Adrenal gland (tissue), 5 donors: ENCODE results near the gene HNRNPM.

ENCODE experiments used
- CTCF ChIP-seq, 6 experiments: fragments of 450-650 bp in 4 of 6; fragments of 200-600 bp in 2 of 6; sonication (generic) in 1 of 6; IDR thresholded peaks; 1 replicate in 5 of 6; 2 replicates in 1 of 6; pipeline versions ENCODE4 v1.5.1 to v1.8.0; 2016 to 2021; ENCODE audit warnings: antibody characterized with exemption in 6 of 6, mild to moderate bottlenecking in 2 of 6, moderate library complexity in 1 of 6
- POLR2A ChIP-seq, 2 donors: fragments of 450-650 bp; IDR thresholded peaks; one replicate each; pipeline ENCODE4 v1.6.1; 2017; ENCODE audit warnings: antibody characterized with exemption in 2 of 2, mild to moderate bottlenecking in 2 of 2, moderate library complexity in 1 of 2
- donor health status: DM: no; HTN: no; CAD: no.

DNA sequence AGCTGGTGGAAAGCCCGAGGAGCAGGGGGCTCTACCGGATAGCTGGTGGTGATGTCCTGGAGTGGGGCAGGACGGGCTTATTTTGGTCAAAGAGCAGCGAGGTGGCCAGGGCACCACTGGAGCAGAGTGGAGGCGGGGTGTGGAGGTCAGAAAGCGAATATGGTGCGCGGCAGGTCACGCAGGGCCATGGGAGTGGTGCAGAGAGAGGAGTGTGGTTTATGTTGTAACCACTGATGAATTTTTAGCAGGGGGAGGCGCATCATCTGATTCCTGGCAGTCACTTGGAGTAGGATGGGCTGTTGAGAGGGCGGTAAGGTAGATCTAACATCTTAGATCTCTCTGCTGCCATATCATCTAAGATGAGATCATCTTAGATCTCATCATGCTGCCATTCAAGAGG is 70.5 kb downstream of the HNRNPM start:
- TF ChIP-seq POLR2A (IDR thresholded peaks at IDR 0.05) (no peak), CTCF (IDR thresholded peaks at IDR 0.05) (no peak)
